ENCODE data around the gene TP53BP2.

- TF ChIP-seq POLR2A (IDR thresholded peaks at IDR 0.05) (no peak), CTCF (IDR thresholded peaks at IDR 0.05) (no peak)
Observed at GRCh38 chr1:223731133-223731770, 114.5 kb downstream of the TP53BP2 start.

All from Peyer's patch (tissue), 4 donors.